Activated CD8-positive, alpha-beta memory T cell treated with anti-CD3 and anti-CD28 coated beads for 48 hours (primary cell): ENCODE measurements around the gene NPFFR2.
"Not testable (repeated sequence)": the region's sequence is repeated elsewhere in the genome, so short reads cannot be mapped to it uniquely, and the experiment has no call there.

ENCODE experiments used
- DNase-seq, 3 experiments: peaks; one replicate each; pipeline ENCODE4 v3.0.0-alpha.2; 2020; ENCODE audit warnings: low read depth in 2 of 3, low spot score in 2 of 3

Gene NPFFR2

GRCh38 chr4:72111863-72112262, 80.1 kb downstream of the NPFFR2 start:
- DNase-seq: no peak

- DNase-seq: no peak
These were observed 80.8 kb downstream of the NPFFR2 start for GRCh38 chr4:72112514-72113156.

- no peak for DNase-seq
These were observed 86.2 kb downstream of the NPFFR2 start for GRCh38 chr4:72118017-72118416.

GRCh38 chr4:72119946-72120345, 88.1 kb downstream of the NPFFR2 start:
- no peak for DNase-seq

- no peak for DNase-seq
These were observed 96.9 kb downstream of the NPFFR2 start for GRCh38 chr4:72128741-72129140.

GRCh38 chr4:72136429-72136828, 104.6 kb downstream of the NPFFR2 start:
- DNase-seq: no peak

GRCh38 chr4:72139997-72140396, 108.2 kb downstream of the NPFFR2 start:
- DNase-seq: not testable (repeated sequence)

GRCh38 chr4:72144241-72144640, 112.4 kb downstream of the NPFFR2 start:
- DNase-seq: no peak

- DNase-seq: no peak
These were observed 120.9 kb downstream of the NPFFR2 start for GRCh38 chr4:72152731-72153130.

GRCh38 chr4:72153634-72154033, 121.8 kb downstream of the NPFFR2 start:
- not testable (repeated sequence) for DNase-seq

- not testable (repeated sequence) for DNase-seq
These were observed 137.5 kb downstream of the NPFFR2 start for GRCh38 chr4:72169285-72169684.

GRCh38 chr4:72169861-72170260, 138.1 kb downstream of the NPFFR2 start:
- DNase-seq: no peak

- DNase-seq: no peak
These were observed 140.0 kb downstream of the NPFFR2 start for GRCh38 chr4:72171761-72172160.

GRCh38 chr4:72179342-72179741, 147.5 kb downstream of the NPFFR2 start:
- DNase-seq: no peak

GRCh38 chr4:72186714-72187113, 154.9 kb downstream of the NPFFR2 start:
- no peak for DNase-seq

- DNase-seq: no peak
These were observed 162.2 kb downstream of the NPFFR2 start for GRCh38 chr4:72194046-72194445.

- no peak for DNase-seq
These were observed 162.7 kb downstream of the NPFFR2 start for GRCh38 chr4:72194453-72194852.
